ENCODE results near the gene OFD1. TPM values are rescaled to one million over a fixed set of nuclear protein-coding genes. Genes with fewer than 3 reads are reported as not detected.

Gene OFD1
- total RNA-seq, 2 donors from 2014 or later, result 23.6 to 36.2 TPM

DNA sequence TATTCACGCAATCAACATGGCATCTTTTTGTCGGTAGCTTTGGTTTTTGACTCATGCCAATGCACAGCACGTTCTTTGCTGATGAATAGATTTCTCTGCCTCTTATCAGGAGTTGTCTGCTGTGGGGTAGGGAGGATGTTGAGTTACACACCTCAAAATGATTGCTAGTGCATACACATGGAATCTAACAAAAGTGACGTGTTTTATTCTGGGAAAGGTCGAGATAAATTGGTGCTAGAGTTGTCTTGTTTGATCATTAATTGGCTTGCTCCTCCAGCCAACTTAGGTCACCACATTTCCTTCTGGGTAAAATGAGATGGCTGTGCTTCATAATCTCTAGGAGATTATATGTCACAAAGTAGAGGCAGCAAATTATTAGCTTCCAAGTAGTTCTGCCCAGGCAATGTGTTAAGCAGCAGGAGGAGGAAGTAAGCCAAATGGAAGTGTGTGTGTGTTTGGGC is 41.7 kb upstream of the OFD1 start:
- intact Hi-C loops (cut with DNase I), result no loop called here
- WGBS, result 76% methylated on average over 5 of the region's 5 CpGs
- Histone ChIP-seq H3K36me3 (no peaks in the 10 kb centered on the region), H3K4me1 (replicated peaks) (no peaks in the 10 kb centered on the region), H3K4me3 (no peak overlapping the region), H3K9me3 (no peaks in the 10 kb centered on the region), H3K27ac (no peak overlapping the region), H3K27me3 (replicated peaks; ENCODE audit: insufficient read depth) (no peaks in the 10 kb centered on the region)
- TF ChIP-seq POLR2AphosphoS5 (IDR thresholded peaks at IDR 0.05) (no peak), POLR2A (IDR thresholded peaks at IDR 0.05) (no peak)
- TF ChIP-seq, protein P1, sequence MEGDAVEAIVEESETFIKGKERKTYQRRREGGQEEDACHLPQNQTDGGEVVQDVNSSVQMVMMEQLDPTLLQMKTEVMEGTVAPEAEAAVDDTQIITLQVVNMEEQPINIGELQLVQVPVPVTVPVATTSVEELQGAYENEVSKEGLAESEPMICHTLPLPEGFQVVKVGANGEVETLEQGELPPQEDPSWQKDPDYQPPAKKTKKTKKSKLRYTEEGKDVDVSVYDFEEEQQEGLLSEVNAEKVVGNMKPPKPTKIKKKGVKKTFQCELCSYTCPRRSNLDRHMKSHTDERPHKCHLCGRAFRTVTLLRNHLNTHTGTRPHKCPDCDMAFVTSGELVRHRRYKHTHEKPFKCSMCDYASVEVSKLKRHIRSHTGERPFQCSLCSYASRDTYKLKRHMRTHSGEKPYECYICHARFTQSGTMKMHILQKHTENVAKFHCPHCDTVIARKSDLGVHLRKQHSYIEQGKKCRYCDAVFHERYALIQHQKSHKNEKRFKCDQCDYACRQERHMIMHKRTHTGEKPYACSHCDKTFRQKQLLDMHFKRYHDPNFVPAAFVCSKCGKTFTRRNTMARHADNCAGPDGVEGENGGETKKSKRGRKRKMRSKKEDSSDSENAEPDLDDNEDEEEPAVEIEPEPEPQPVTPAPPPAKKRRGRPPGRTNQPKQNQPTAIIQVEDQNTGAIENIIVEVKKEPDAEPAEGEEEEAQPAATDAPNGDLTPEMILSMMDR (IDR thresholded peaks at IDR 0.05), result no peak
- no peak for DNase-seq (ENCODE audit: low spot score)

DNA sequence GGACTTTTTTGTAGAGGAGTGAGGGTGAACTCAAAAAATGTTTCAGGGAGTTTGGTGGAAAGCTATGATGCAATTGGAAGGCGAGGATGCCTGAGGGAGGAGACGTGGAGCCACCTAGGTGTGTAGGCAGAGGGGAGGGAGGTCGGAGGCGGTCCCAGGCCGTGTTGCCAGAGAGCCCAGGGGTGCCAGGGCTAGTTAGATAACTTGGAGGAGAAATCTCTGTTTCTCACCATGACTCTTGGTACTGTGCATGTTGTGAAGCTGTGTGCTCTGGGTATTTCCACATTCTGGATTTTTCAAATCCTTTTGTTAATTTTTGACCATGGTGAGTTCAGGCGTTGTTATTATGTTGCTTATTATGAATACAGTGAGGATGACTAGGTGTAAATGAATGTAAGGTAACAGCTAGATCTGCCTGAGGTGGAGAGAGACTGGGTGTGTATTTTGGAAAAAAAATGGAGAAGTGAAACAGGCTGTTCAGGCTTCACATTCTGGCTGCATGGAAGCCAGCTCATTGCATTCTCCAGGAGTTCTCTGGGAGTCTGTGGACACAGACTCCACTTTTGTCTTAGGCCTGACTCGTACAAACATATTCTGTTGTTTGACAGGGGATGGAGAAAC is 41.1 kb upstream of the OFD1 start:
- intact Hi-C loops (cut with DNase I), result no loop called here
- no peaks in the 10 kb centered on the region for H3K36me3 ChIP-seq
- H3K4me1 ChIP-seq (replicated peaks), result no peaks in the 10 kb centered on the region
- H3K9me3 ChIP-seq, result no peaks in the 10 kb centered on the region
- H3K27me3 ChIP-seq (replicated peaks; ENCODE audit: insufficient read depth), result no peaks in the 10 kb centered on the region
- TF ChIP-seq POLR2AphosphoS5 (IDR thresholded peaks at IDR 0.05) (no peak), POLR2A (IDR thresholded peaks at IDR 0.05) (no peak)
- TF ChIP-seq, protein P1 (IDR thresholded peaks at IDR 0.05), result no peak
- no peak overlapping the region for H3K27ac ChIP-seq
- H3K4me3 ChIP-seq, result no peak overlapping the region
- DNase-seq (ENCODE audit: low spot score), result no peak
- 41% methylated on average over 7 of the region's 7 CpGs for WGBS

DNA sequence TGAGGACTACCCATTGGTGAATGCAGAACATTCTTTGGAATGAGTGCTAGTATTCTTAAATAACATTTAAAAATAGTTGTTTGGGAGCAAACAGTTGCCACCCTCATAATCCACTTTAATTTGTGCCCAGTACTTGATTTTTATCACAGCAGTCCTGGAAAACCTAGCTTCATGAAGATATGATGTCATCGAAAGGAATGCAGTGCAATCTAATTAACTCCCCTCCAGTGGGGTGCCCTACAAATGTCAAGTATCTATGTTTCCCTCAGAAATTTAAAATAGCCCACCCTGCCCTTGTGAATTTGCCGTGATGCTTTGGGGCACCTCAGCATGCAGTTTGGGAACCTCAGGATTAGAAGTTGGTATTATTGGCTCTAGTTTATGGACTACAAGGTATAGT is 40.2 kb upstream of the OFD1 start:
- H3K27ac ChIP-seq, result no peak overlapping the region
- no peaks in the 10 kb centered on the region for H3K36me3 ChIP-seq
- intact Hi-C loops (cut with DNase I), result no loop called here
- no peak for TF ChIP-seq POLR2AphosphoS5 (IDR thresholded peaks at IDR 0.05)
- TF ChIP-seq, protein P1 (IDR thresholded peaks at IDR 0.05), result no peak
- TF ChIP-seq POLR2A (IDR thresholded peaks at IDR 0.05), result no peak
- no peaks in the 10 kb centered on the region for H3K27me3 ChIP-seq (replicated peaks; ENCODE audit: insufficient read depth)
- H3K4me3 ChIP-seq, result no peak overlapping the region
- no peaks in the 10 kb centered on the region for H3K4me1 ChIP-seq (replicated peaks)
- DNase-seq (ENCODE audit: low spot score), result no peak
- 67% methylated on average over 2 of the region's 2 CpGs for WGBS
- H3K9me3 ChIP-seq, result no peaks in the 10 kb centered on the region

DNA sequence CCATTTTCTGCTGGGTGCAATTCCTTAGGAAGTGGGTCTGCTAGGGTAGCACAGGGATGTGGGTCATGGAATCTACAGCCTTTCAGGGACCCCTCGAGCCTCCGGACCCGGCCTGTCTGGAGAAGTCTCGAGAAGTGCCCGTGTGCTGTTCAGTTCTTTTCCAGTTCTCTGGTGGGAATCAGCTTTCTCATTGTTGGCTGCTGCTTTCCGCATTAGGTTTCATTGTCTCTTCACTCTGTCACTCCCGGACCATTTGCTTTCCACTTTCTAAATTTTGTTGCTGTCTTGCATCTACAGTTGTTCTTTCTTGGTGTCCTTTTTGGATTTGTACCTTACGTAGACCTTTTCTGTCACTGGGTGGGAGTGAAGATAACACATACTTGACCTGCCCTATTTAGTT is 39.6 kb upstream of the OFD1 start:
- no peaks in the 10 kb centered on the region for H3K36me3 ChIP-seq
- intact Hi-C loops (cut with DNase I), result no loop called here
- DNase-seq (ENCODE audit: low spot score), result no peak
- no peaks in the 10 kb centered on the region for H3K9me3 ChIP-seq
- H3K4me1 ChIP-seq (replicated peaks), result no peaks in the 10 kb centered on the region
- WGBS, result 64% methylated on average over 8 of the region's 8 CpGs
- TF ChIP-seq POLR2AphosphoS5 (IDR thresholded peaks at IDR 0.05) (no peak), POLR2A (IDR thresholded peaks at IDR 0.05) (no peak)
- TF ChIP-seq, protein P1 (IDR thresholded peaks at IDR 0.05), result no peak
- no peak overlapping the region for H3K4me3 ChIP-seq
- H3K27me3 ChIP-seq (replicated peaks; ENCODE audit: insufficient read depth), result no peaks in the 10 kb centered on the region
- no peak overlapping the region for H3K27ac ChIP-seq

DNA sequence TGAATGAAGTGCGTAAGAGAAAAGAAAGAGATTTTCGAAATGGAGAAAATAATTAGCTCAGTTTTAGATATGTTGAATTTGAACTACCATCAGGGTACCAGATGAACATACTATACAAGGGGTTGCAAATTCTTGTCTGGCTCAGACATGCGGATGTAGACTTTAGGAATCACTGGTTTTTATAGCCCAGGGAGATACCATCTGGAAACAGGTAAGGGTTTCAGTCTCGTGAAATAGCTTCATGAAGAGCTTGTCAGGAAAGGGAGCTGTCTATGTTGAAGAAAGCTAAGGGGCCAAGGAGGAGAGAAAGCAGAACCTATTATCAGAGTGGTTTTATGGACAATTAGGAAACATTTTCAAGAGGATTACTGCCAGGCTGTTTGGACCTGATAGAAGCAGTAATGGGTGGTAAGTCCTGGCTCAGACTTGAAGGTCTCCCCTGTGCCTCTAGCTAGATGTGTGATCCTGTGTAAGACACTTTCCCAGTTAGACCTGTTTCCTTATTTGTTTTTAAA is 38.9 kb upstream of the OFD1 start:
- Histone ChIP-seq H3K36me3 (no peaks in the 10 kb centered on the region), H3K4me1 (replicated peaks) (no peaks in the 10 kb centered on the region), H3K4me3 (no peak overlapping the region), H3K27me3 (replicated peaks; ENCODE audit: insufficient read depth) (no peaks in the 10 kb centered on the region), H3K27ac (no peak overlapping the region), H3K9me3 (no peaks in the 10 kb centered on the region)
- intact Hi-C loops (cut with DNase I), result no loop called here
- no peak for DNase-seq (ENCODE audit: low spot score)
- 70% methylated on average over 4 of the region's 4 CpGs for WGBS
- TF ChIP-seq POLR2A (IDR thresholded peaks at IDR 0.05), result no peak
- TF ChIP-seq, protein P1 (IDR thresholded peaks at IDR 0.05), result no peak
- no peak for TF ChIP-seq POLR2AphosphoS5 (IDR thresholded peaks at IDR 0.05)

Measured in prostate gland (tissue), 2 donors.